Liver (tissue), 3 donors: Measurements from ENCODE around the gene NKD2.

Experiments
- ATF3 ChIP-seq: IDR thresholded peaks from 2 replicates; pipeline ENCODE4 v1.6.1; 2016; ENCODE audit warnings: antibody characterized with exemption
- CTCF ChIP-seq: fragments of 150-350 bp; IDR thresholded peaks from 2 replicates; pipeline ENCODE4 v1.5.1; 2017; ENCODE audit warnings: improper control_type of control experiment, low read depth, low read length; ENCODE audit not compliant: missing input control
- EGR1 ChIP-seq, 2 donors: IDR thresholded peaks; 2 replicates each; pipeline ENCODE4 v1.6.1; 2016 to 2018; ENCODE audit warnings: antibody characterized with exemption in 2 of 2, low read depth in 2 of 2
- GABPA ChIP-seq, 2 donors: IDR thresholded peaks in 1 of 2; conservative IDR thresholded peaks in 1 of 2; 2 replicates each; pipeline ENCODE4 v1.6.1; 2016; ENCODE audit warnings: antibody characterized with exemption in 2 of 2, mild to moderate bottlenecking in 1 of 2, moderate library complexity in 1 of 2
- JUND ChIP-seq, 2 donors: IDR thresholded peaks; 2 replicates each; pipeline ENCODE4 v1.6.1; 2016; ENCODE audit warnings: antibody characterized with exemption in 2 of 2
- MAX ChIP-seq: IDR thresholded peaks from 2 replicates; pipeline ENCODE4 v1.6.1; 2016; ENCODE audit warnings: antibody characterized with exemption
- NR2F2 ChIP-seq: IDR thresholded peaks from 2 replicates; pipeline ENCODE4 v1.6.1; 2016; ENCODE audit warnings: antibody characterized with exemption
- RAD21 ChIP-seq, 2 donors: IDR thresholded peaks; 2 replicates each; pipeline ENCODE4 v1.6.1; 2016; ENCODE audit warnings: antibody characterized with exemption in 2 of 2, mild to moderate bottlenecking in 2 of 2
- REST ChIP-seq: IDR thresholded peaks from 2 replicates; pipeline ENCODE4 v1.6.1; 2016; ENCODE audit warnings: antibody characterized with exemption, mild to moderate bottlenecking
- RXRA ChIP-seq, 2 donors: IDR thresholded peaks; 2 replicates each; pipeline ENCODE4 v1.6.1; 2017 to 2018; ENCODE audit warnings: antibody characterized with exemption in 2 of 2, mild to moderate bottlenecking in 1 of 2
- SP1 ChIP-seq: IDR thresholded peaks from 2 replicates; pipeline ENCODE4 v1.6.1; 2018; ENCODE audit warnings: antibody characterized with exemption, mild to moderate bottlenecking
- TAF1 ChIP-seq: conservative IDR thresholded peaks from 2 replicates; pipeline ENCODE4 v1.6.1; 2016; ENCODE audit warnings: antibody characterized with exemption, mild to moderate bottlenecking
- YY1 ChIP-seq: IDR thresholded peaks from 2 replicates; pipeline ENCODE4 v1.6.1; 2016; ENCODE audit warnings: antibody characterized with exemption, mild to moderate bottlenecking
- ZBTB33 ChIP-seq: IDR thresholded peaks from 2 replicates; pipeline ENCODE4 v1.6.1; 2016; ENCODE audit warnings: antibody characterized with exemption
- donor health status: healthy.
- donor health status: healthy.

- no peak for TF ChIP-seq CTCF
- TF ChIP-seq ZBTB33 = no peak
- no peak for TF ChIP-seq YY1
- no peak for TF ChIP-seq JUND (IDR thresholded peaks at IDR 0.05)
- no peak for TF ChIP-seq RAD21 (IDR thresholded peaks at IDR 0.05)
- no peak for TF ChIP-seq RXRA (IDR thresholded peaks at IDR 0.05)
- TF ChIP-seq REST = no peak
- no peak for TF ChIP-seq SP1
- TF ChIP-seq ATF3 = no peak
- no peak for TF ChIP-seq TAF1
- TF ChIP-seq EGR1 (IDR thresholded peaks at IDR 0.05; ENCODE audit: low read depth in 2 of 2) = no peak
- no peak for TF ChIP-seq NR2F2
- TF ChIP-seq MAX = no peak
- TF ChIP-seq GABPA (IDR thresholded peaks at IDR 0.05 in 1 of 2, conservative IDR thresholded peaks at IDR 0.05 in 1 of 2) = no peak
These were observed 39.7 kb upstream of the NKD2 start for GRCh38 chr5:968881-969280.
